ENCODE measurements around the gene RPEL1.
"Not testable (repeated sequence)": the region's sequence is repeated elsewhere in the genome, so short reads cannot be mapped to it uniquely, and the experiment has no call there.

RPEL1 gene

DNA sequence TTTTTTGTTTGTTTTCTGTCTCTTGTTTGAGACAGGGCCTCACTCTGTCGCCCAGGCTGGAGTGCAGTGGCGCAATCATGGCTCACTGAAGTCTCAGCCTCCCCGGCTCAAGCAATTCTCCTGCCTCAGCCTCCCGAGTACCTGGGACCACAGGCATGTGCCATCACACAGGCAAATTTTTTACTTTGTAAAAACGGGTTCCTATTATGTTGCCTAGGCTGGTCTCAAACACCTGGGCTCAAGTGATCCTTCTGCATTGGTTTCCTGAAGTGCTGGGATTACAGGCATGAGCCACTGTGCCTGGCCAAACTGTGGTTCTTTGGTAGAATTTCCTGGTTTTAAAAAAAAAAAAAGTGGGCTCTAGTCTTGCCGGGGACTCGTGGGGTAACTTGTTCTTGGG is at the start of gene RPEL1:
Gene RPEL1, plus strand, starts transcription at position 301 of the 400 bp plus-strand sequence. CDS start 110 bp downstream, outside the sequence.
- not testable (repeated sequence) for DNase-seq

DNA sequence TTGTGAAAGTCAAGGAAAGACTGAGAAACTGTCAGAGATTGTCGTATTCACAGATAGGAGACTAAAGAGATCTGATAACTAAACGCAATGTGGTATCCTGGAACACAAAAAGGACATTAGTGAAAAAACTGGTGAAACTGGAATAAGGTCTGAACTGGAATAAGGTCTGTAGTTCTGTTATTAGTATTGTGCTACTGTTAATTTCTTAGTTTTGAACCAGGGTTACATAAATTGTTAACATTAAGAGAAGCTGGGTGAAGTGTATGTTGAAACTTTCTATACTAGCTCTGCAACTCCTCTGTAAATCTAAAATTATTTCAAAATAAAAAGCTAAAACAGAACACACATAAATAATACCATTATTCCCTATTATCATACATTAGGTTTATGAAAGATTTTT is 49.2 kb upstream of the RPEL1 start:
- DNase-seq: no peak

DNA sequence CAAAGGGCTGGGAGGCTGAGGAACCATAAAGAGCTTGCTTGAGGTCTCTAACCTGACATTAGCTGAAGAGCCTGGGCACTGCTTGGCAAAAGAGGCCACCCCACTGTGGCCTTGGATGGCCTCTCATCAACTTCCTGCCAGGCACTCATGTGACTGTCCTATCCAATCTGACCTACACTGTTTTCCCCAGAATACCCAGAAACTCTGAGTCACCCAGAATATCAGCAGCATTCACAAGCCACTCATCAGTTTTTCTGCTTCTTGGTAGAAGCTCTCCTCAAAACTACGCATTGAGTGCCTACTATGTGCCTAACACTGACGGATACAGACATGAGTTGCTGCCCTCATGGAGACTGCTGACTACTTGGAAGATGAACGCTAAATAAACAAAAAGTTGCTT is 48.5 kb upstream of the RPEL1 start:
- no peak for DNase-seq

DNA sequence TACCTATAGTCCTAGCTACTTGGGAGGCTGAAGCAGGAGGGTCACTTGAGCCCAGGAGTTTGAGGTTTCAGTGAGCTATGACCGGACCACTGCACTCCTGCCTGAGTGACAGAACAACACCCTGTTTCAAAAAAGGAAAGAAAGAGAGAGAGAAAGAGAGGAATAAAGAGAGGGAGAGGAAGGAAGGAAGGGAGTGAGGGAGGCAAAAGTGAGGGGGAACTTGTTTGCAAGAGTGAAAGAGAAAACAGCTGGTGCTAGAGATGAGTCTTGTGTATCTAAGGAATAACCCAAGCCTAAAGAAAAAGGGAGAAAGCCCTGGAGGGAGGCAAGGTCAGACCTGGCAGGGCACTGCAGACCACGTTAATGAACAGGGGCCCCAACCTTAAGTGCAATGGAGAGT is 47.8 kb upstream of the RPEL1 start:
- no peak for DNase-seq

DNA sequence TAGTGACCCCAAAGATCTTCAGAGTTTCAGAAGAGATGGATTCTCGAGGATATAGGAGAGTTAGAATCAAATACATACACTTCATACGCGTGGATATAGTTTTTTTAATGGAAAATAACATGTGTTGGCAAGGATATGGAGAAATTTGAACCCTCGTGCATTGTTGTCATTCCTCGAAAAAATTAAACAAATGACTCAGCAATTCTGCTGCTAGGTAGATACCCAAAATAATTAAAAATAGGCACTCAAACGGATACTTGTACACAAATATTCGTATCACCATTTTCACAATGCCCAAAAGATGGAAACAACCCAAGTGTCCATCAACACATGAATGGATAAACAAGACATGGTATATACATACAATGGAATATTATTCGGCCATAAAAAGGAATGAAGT is 47.0 kb upstream of the RPEL1 start:
- DNase-seq: no peak

DNA sequence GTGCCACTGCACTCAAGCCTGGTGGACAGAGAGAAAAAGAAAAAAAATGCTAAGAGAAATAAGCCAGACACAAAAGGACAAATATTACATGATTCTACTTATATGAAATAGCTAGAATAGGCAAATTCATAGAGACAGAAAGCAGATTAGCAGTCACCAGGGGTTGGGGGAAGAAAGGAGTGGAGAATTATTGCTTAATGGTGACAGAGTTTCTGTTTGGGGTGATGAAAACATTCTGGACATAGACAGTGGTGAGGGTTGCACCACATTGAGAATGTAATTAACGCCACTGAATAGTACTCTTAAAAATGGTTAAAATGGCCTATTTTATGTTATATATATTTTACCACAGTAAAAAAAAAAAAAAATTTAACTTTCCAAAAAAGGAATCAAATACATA is 46.2 kb upstream of the RPEL1 start:
- no peak for DNase-seq

DNA sequence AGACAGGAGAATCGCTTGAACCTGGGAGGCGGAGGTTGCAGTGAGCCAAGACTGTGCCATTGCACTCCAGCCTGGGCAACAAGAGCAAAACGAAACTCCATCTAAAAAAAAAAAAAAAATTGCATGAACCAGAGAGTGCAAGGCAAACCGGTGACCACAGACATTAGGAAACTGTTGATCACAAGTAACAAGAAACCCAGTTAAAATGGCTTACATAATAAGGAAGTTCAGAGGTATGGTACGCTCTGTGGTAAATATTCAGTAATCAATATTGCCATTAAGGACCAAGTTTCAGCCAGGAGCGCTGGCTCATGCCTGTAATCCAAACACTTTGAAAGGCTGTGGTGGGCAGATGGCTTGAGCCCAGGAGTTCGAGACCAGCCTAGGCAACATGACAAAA is 43.4 kb upstream of the RPEL1 start:
- no peak for DNase-seq

DNA sequence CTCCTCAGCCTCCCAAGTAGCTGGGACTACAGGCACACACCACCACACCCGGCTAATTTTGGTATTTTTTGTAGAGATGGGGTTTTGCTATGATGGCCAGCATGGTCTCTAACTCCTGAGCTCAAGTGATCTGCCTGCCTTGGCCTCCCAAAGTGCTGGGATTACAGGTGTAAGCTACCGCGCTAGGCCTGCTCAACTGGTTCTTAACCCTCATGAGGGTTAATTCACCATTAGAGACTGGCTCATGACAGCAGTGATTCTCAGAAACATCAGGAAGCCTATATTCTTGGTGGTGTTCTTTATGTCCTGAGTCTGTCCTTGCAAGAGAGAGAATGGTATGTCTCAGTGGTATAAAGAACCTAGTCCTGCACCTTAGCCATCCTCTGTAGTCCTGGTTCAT is 42.2 kb upstream of the RPEL1 start:
- no peak for DNase-seq

DNA sequence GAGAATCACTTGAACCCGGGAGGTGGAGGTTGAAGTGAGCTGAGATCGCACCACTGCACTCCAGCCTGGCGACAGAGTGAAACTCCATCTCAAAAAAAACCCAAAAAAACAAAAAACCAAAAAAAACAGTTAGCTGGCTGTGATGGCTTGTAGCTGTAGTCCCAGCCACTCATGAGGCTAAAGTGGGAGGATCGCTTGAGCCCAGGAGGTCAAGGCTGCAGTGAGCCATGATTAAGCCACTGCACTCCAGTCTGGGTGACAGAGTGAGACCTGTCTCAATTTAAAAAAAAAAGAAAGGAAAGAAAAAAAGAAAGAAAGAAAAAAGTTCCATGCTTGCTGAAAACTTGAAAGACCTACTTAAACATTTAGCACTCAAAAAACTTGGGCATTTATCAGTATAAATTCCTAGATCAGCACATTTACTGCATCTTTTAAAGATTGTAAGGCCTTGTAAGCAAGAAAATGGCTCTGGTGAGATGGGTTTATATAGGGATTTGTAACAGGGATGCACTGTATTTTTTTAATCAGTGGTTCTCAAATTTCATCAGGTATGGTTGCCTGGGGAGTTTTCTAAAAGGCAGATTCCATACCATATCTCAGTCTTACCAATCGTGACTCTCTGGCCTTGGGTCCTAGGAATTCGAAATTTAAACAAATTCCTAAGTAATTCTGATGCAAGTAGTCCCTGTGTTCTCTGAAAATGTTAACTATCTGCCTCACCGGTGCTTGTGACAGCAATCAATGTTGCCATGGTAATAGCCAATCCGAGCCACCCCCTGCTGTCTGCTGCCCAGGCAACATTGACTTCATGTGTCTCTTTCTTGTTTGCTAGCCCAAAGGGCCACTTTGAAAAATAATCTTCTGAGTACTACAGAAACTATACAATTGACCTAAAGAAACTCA is 41.1 kb upstream of the RPEL1 start:
- no peak for DNase-seq

DNA sequence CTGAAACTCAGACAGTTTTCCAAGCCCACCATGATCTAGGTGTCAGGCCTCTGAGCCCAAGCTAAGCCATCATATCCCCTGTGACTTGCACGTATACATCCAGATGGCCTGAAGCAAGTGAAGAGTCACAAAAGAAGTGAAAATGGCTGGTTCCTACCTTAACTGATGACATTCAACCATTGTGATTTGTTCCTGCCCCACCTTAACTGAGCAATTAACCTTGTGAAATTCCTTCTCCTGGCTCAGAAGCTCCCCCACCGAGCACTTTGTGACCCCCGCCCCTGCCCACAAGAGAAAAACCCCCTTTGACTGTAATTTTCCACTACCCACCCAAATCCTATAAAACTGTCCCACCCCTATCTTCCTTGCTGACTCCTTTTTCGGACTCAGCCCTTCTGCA is 40.3 kb upstream of the RPEL1 start:
- DNase-seq: not testable (repeated sequence)

DNA sequence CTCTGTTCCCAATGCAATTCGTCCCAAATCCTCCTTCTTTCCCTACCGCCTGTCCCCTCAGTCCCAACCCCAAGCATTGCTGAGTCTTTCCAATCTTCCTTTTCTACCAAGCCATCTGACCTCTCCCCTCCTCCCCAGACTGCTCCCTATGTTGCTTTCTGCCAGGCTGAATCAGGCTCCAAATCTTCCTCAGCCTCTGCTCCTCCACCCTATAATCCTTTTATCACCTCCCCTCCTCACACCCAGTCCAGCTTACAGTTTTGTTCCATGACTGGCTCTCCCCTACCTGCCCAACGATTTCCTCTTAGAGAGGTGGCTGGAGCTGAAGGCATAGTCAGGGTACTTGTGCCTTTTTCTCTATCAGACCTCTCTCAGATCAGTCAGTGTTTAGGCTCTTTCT is 39.0 kb upstream of the RPEL1 start:
- DNase-seq: not testable (repeated sequence)

DNA sequence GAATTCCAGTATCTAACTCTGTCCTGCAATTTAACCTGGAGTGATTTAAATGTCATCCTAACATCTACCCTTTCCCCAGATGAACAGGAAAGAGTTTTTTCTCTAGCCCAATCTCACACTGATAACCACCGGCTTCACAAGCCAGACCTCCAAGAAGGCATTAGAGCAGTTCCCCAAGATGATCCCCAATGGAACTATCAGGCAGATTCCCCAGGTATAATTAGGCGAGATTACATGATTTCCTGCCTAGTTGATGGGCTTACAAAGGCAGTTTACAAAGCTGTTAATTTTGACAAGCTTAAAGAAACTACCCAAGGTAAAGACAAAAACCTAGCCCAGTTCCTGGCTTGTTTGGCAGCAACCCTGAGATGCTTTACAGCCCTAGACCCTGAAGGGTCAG is 38.5 kb upstream of the RPEL1 start:
- DNase-seq: no peak

DNA sequence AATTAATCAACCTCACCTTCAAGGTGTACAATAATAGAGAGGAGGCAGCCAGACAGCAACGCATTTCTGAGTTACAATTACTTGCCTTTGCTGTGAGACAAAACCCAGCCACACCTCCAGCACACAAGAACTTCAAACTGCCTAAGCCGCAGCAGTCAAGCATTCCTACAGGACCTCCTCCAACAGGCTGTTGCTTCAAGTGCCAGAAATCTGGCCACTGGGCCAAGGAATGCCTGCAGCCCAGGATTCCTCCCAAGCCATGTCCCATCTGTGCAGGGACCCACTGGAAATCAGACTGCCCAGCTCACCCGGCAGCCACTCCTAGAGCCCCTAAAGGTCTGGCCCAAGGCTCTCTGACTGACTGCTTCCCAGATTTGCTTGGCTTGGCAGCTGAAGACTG is 38.0 kb upstream of the RPEL1 start:
- not testable (repeated sequence) for DNase-seq

DNA sequence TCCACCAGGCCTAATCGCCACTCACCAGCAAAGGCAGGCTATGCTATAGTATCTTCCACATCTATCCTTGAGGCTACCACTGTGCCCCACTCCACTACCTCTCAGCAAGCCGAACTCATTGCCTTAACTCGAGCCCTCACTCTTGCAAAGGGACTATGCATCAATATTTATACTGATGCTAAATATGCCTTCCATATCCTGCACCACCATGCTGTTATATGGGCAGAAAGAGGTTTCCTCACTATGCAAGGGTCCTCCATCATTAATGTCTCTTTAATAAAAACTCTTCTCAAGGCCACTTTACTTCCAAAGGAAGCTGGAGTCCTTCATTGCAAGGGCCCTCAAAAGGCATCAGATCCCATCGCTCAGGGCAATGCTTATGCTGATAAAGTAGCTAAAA is 35.4 kb upstream of the RPEL1 start:
- DNase-seq: not testable (repeated sequence)

DNA sequence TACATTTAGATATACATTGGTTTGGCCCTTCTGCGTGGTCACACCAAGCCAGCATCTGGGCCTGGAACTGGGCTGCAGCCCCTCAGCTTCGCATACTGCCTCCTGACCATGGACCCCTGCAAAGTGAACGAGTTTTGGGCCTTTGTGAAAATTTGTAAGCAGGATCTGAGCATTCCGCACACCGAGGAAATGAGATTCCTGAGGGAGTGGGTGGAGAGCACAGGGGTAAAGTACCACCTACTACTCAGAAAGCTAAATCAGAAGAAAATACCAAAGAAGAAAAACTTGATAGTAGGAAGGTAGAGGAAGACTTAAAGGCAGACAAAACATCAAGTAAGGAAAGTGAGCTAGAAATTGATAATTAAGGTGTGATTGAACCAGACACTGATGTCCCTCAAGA is 30.1 kb upstream of the RPEL1 start:
- DNase-seq: no peak

DNA sequence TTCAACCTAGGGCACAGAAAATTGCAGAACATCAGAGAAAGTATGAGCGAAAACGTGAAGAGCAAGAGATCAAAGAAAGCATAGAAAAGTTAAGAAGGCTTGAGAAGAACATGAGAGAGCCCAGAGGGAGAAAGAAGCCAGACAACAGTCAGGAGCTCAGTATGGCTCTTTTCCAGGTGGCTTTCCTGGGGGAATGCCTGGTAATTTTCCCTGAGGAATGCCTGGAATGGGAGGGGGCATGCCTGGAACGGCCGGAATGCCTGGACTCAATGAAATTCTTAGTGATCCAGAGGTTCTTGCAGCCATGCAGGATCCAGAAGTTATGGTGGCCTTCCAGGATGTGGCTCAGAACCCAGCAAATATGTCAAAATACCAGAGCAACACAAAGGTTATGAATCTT is 29.3 kb upstream of the RPEL1 start:
- not testable (repeated sequence) for DNase-seq

DNA sequence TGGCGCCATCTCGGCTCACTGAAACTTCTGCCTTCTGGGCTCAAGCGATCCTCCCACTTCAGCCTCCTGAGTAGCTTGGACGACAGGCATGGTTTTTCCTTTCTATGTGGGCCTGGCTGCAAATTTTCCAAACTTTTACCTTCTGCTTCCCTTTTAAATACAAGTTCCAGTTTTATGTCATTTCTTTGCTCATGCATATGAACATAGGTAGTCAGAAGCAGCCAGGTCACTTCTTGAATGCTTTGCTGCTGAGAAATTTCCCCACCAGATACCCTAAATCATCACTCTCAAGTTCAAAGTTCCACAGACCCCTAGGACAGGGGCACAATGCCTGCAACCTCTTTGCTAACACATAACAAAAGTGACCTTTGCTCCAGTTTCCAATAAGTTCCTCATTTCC is 21.6 kb upstream of the RPEL1 start:
- no peak for DNase-seq

DNA sequence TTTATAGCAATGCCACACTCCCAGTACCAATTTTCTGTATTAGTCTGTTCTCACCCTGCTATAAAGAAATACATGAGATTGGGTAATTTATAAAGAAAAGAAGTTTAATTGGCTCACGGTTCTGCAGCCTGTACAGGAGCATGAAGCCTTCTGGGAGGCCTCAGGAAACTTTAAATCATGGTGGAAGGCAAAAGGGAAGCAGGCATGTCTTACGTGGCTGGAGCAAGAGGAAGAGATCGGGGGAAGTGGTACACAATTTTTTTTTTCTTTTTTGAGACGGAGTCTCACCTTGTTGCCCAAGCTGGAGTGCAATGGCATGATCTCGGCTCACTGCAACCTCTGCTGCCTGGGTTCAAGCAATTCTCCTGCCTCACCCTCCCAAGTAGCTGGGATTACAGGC is 21.0 kb upstream of the RPEL1 start:
- not testable (repeated sequence) for DNase-seq

DNA sequence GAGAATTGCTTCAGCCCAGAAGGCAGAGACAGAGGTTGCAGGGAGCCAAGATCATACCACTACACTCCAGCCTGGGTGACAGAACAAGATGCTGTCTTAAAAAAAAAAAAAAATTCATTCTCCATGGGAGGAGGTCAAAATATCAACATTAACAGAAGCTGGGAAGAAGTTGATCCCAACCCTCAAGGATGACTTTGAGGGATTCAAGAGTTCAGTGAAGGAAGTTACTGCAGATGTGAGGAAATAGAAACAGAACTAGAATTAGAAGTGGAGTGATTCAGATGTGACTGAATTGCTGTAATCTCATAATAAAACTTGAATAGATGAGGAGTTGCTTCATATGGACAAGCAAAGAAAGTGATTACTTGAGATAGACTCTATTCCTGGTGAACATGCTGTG is 19.7 kb upstream of the RPEL1 start:
- DNase-seq: no peak

DNA sequence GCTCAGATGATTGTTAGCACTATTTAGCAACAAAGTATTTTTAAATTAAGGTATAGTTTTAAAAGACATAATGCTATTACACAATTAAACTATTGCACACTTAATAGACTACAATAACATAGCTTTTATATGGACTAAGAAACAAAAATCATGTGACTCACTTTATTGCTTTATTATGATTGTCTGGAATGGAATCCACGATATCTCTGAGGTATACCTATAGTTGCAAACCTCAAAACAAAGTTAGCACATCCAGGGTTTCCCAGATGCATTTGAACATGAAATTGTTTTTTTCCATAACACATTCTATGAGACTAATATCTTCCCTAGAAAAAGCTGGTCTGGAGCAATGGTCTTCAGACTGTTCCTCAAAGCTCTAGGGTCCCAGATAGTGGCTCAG is 18.3 kb upstream of the RPEL1 start:
- no peak for DNase-seq

DNA sequence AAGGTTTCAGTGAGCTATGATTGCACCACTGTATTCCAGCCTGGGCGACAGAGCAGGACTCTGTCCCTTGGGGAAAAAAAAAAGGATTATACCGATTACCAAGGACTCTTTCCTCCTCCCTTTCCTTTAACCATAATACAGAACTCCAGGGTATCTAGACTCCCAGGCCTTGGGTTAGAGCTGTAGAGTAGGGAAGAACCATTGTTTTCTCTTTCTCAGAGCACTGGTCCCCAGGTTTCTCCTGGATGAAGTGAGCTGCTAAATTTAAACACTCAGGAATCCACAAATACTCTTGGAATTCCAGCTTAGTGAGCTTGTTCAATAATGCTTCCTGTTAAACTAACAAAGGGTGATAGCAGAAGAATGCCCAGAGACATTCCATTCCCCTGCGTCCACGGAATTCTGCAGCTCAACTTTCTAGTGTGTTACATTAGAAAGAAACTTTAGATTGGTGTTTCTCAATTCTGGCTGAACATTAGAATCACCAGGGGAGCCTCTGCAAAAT is 14.6 kb upstream of the RPEL1 start:
- DNase-seq: no peak

DNA sequence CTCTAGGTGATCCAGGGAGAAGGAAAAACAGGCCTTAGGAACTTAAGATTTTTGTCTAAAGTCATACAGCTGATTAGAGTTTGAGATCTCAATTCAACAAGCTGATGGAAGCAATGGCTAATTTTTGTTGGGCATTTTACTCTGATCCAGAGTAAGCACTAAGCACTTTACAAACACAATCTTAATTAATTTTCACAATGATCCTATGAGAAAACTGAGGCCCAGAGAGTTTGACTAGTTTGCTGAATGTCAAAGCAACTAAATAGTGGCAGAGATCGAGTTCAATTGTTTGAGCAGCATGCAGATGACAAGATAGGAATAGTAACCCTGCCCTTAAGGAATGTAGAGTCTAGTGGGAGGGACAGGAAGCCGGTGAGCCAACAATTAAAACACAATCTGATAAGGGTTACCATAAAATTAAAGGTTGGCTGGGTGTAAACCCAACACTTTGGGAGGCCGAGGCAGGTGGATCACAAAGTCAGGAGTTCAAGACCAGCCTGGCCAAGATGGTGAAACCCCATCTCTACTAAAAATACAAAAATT is 13.5 kb upstream of the RPEL1 start:
- DNase-seq: no peak

DNA sequence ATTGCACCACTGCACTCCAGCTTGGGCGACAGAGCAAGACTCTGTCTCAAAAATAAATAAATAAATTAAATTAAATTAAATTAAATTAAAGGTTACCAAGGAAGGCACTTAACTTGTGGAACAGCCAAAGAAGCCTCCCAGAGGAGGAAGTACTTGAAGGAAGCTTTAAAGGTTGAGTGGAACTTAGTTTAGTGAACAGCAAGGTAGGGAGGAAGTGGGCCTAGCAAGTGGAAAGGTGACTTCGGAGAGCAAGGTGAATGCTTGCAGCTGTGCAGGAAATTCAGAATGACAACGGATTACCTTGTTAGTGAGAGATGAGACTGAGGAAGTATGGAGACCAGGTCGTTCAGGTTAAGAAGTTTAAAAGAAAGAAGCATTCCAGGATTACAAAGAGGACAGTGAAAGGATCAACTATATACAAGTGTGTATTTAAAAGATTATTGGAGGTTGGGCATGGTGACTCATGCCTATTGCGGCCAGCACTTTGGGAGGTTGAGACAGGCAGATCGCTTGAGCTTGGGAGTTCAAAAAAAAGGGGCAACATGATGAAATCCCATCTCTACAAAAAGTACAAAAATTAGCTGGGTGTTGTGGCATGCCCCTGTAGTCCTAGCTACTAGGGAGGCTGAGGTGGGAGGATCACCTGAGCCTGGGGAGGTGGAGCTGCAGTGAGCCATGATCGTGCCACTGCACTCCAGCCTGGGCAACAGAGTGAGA is 12.8 kb upstream of the RPEL1 start:
- DNase-seq: no peak

DNA sequence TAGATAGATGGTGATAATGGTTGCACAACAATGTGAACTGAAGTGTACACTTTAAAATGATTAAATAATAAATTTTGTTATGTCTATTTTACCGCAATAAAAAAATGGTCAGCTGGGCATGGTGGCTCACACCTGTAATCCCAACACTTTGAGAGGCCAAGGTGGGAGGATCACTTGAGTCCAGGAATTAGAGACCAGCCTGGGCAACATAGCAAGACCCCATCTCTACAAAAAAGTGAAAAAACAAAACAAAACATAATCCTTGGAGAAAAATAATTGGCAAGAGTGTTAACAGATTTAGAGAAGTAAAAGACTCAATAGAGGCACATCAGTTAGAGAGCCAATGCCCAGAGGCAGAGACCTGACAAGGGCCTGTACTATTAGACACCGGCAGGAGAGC is 9.9 kb upstream of the RPEL1 start:
- no peak for DNase-seq
